SK-N-SH treated with all-trans-retinoic acid at 6 μM for 48 hours (cell line): ENCODE results near the gene TPH2.

Experiments
- ATAC-seq: fragments of 200-7000 bp; cut with Tn5 transposase; 3 replicates; pipeline ENCODE4 v1.9.1; 2020; ENCODE audit warnings: mild to moderate bottlenecking, moderate library complexity
- ARNTL ChIP-seq: fragments of 450-650 bp; formaldehyde crosslinking; IDR thresholded peaks from 2 replicates; pipeline ENCODE4 v1.5.0; 2020; ENCODE audit warnings: low read depth, mild to moderate bottlenecking, moderate library complexity, borderline replicate concordance
- BACH2 ChIP-seq: fragments of 250-450 bp; sonication (Bioruptor Pico); IDR thresholded peaks from 2 replicates; pipeline ENCODE4 v1.9.0; 2021; ENCODE audit warnings: mild to moderate bottlenecking, borderline replicate concordance
- CREB5 ChIP-seq: fragments of 250-450 bp; sonication (Bioruptor Pico); IDR thresholded peaks from 2 replicates; pipeline ENCODE4 v1.5.1; 2020; ENCODE audit warnings: low read depth, mild to moderate bottlenecking, moderate library complexity
- CSDC2 ChIP-seq: fragments of 250-450 bp; sonication (Bioruptor Pico); IDR thresholded peaks from 2 replicates; pipeline ENCODE4 v1.5.0; 2020; ENCODE audit warnings: mild to moderate bottlenecking, moderate library complexity
- ESRRG ChIP-seq: fragments of 250-450 bp; sonication (Bioruptor Pico); IDR thresholded peaks from 2 replicates; pipeline ENCODE4 v1.6.1; 2021; ENCODE audit warnings: mild to moderate bottlenecking
- GLIS3 ChIP-seq: fragments of 250-450 bp; sonication (Bioruptor Pico); IDR thresholded peaks from 2 replicates; pipeline ENCODE4 v1.5.0; 2020; ENCODE audit warnings: mild to moderate bottlenecking, moderate library complexity
- ISL1 ChIP-seq: fragments of 250-450 bp; sonication (Bioruptor Pico); IDR thresholded peaks from 2 replicates; pipeline ENCODE4 v2.1.2; 2022; ENCODE audit warnings: mild to moderate bottlenecking, moderate library complexity
- OSR1 ChIP-seq: fragments of 250-450 bp; sonication (Bioruptor Pico); IDR thresholded peaks from 2 replicates; pipeline ENCODE4 v1.8.0; 2022; ENCODE audit warnings: moderate library complexity, mild to moderate bottlenecking, inconsistent platforms
- PATZ1 ChIP-seq: fragments of 250-450 bp; sonication (Bioruptor Pico); IDR thresholded peaks from 2 replicates; pipeline ENCODE4 v1.8.0; 2020; ENCODE audit warnings: mild to moderate bottlenecking, moderate library complexity, borderline replicate concordance
- PPARA ChIP-seq: fragments of 250-450 bp; sonication (Bioruptor Pico); IDR thresholded peaks from 2 replicates; pipeline ENCODE4 v1.5.0; 2020; ENCODE audit warnings: mild to moderate bottlenecking, borderline replicate concordance
- RARB ChIP-seq: fragments of 250-450 bp; sonication (Bioruptor Pico); IDR thresholded peaks from 2 replicates; pipeline ENCODE4 v1.8.0; 2021; ENCODE audit warnings: mild to moderate bottlenecking, moderate library complexity
- SNAI2 ChIP-seq: fragments of 250-450 bp; sonication (Bioruptor Pico); IDR thresholded peaks from 2 replicates; pipeline ENCODE4 v1.5.0; 2020; ENCODE audit warnings: mild to moderate bottlenecking, moderate library complexity
- TCF4 ChIP-seq: fragments of 250-450 bp; sonication (Bioruptor Pico); IDR thresholded peaks from 2 replicates; pipeline ENCODE4 v1.8.0; 2021; ENCODE audit warnings: mild to moderate bottlenecking, moderate library complexity, borderline replicate concordance
- TOX ChIP-seq: fragments of 250-450 bp; sonication (Bioruptor Pico); IDR thresholded peaks from 2 replicates; pipeline ENCODE4 v1.8.0; 2021; ENCODE audit warnings: mild to moderate bottlenecking, moderate library complexity, borderline replicate concordance
- ZC3H10 ChIP-seq: fragments of 250-450 bp; sonication (Bioruptor Pico); IDR thresholded peaks from 2 replicates; pipeline ENCODE4 v1.5.1; 2021; ENCODE audit warnings: mild to moderate bottlenecking, moderate library complexity
- ZFP3 ChIP-seq: fragments of 250-450 bp; sonication (Bioruptor Pico); IDR thresholded peaks from 2 replicates; pipeline ENCODE4 v1.5.0; 2020; ENCODE audit warnings: mild to moderate bottlenecking, moderate library complexity
- ZFP30 ChIP-seq: fragments of 450-650 bp; formaldehyde crosslinking; IDR thresholded peaks from 2 replicates; pipeline ENCODE4 v1.5.0; 2022; ENCODE audit warnings: mild to moderate bottlenecking, moderate library complexity
- ZNF70 ChIP-seq: fragments of 450-650 bp; formaldehyde crosslinking; IDR thresholded peaks from 2 replicates; pipeline ENCODE4 v1.5.0; 2020; ENCODE audit warnings: mild to moderate bottlenecking, moderate library complexity
- TF ChIP-seq, protein P1 (sequence below): fragments of 250-450 bp; sonication (Bioruptor Pico); IDR thresholded peaks from 2 replicates; pipeline ENCODE4 v1.5.1; 2021; ENCODE audit warnings: mild to moderate bottlenecking, moderate library complexity
- TF ChIP-seq, protein P2 (sequence below): fragments of 250-450 bp; sonication (Bioruptor Pico); IDR thresholded peaks from 2 replicates; pipeline ENCODE4 v1.8.0; 2021; ENCODE audit warnings: low read depth, mild to moderate bottlenecking, moderate library complexity, borderline replicate concordance

The TPH2 gene

DNA sequence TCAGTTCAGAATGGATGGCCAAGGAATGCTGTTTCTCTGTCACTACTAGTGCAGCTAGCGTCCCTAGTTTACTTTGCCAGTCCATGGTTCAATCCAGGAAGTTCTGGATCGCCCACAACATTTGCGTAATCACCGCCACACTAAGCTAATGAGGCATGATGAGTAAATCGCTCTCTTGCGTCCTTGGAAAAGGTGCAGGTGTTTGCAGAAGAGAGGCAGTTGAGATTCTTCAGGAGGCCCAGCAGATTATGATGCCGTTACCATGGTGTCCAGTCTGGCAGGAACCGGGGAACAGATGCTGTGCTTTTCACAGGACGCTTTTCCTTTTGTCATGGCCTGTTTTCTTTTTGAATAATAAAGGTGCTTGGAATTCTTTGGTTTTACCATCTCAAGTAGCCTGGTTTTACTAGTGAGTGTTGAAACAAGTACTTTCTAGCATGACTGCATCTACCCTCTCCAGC, 9.0 kb downstream of the TPH2 start:
- TF ChIP-seq BACH2: no peak
- no peak for TF ChIP-seq SNAI2 (CRISPR knock-in tag)
- no peak for TF ChIP-seq PPARA (CRISPR knock-in tag)
- TF ChIP-seq ZFP3 (CRISPR knock-in tag): no peak
- no peak for TF ChIP-seq ESRRG (CRISPR knock-in tag)
- no peak for TF ChIP-seq TCF4
- no peak for TF ChIP-seq CSDC2 (CRISPR knock-in tag)
- no peak for TF ChIP-seq ZNF70 (CRISPR knock-in tag)
- TF ChIP-seq, all 23 proteins: peak for 0
- ATAC-seq: no peak

DNA sequence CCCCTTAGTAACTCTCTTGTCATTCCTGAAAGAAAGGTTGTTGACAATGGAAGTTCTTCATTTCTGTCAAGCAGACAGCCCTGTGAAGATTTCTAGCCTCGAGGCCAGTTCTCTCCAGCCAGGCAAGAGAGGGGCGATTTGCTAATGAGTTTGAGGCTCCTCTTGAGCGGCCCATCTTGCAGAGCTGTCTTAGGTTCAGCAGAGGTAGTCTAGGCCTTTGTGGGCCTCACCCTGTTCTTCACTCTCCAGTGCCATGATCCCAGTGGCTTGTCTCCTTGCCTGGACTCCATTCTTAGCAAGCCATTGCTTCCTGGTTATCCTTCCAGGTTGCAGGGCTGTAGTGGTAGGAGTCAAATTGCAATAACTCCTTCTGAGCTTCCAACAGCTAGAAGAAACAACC, 9.7 kb downstream of the TPH2 start:
- TF ChIP-seq TOX (CRISPR knock-in tag) (no peak), ARNTL (CRISPR knock-in tag) (no peak), SNAI2 (CRISPR knock-in tag) (no peak), ESRRG (CRISPR knock-in tag) (no peak), ZFP30 (CRISPR knock-in tag) (no peak), RARB (CRISPR knock-in tag) (no peak), ZC3H10 (CRISPR knock-in tag) (no peak), ISL1 (CRISPR knock-in tag) (no peak), ZFP3 (CRISPR knock-in tag) (no peak), GLIS3 (CRISPR knock-in tag) (no peak), ZNF70 (CRISPR knock-in tag) (no peak), BACH2 (no peak), CSDC2 (CRISPR knock-in tag) (no peak), OSR1 (CRISPR knock-in tag) (no peak)
- TF ChIP-seq, protein P1, sequence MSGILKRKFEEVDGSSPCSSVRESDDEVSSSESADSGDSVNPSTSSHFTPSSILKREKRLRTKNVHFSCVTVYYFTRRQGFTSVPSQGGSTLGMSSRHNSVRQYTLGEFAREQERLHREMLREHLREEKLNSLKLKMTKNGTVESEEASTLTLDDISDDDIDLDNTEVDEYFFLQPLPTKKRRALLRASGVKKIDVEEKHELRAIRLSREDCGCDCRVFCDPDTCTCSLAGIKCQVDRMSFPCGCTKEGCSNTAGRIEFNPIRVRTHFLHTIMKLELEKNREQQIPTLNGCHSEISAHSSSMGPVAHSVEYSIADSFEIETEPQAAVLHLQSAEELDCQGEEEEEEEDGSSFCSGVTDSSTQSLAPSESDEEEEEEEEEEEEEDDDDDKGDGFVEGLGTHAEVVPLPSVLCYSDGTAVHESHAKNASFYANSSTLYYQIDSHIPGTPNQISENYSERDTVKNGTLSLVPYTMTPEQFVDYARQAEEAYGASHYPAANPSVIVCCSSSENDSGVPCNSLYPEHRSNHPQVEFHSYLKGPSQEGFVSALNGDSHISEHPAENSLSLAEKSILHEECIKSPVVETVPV (CRISPR knock-in tag): no peak
- TF ChIP-seq, all 23 proteins: peak for 0
- ATAC-seq: no peak

DNA sequence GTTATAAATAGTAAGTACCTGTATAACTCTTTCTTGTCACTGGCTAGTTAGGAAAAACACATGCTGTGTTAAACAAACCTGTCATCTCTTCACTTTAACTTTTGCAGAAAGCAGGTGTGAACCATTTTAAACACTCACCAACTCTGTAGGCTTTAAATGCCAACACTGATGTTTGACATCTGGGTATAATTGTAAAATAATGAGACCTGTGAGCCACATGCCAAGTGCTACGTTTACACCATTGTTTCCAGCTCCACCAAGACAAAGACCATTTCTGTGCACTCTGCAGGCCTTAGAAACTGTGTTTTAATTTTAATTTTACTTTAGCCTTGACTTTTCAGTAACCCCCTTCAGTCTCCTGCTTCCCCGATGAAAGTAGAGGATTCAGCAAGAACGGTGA, 11.0 kb downstream of the TPH2 start:
- TF ChIP-seq SNAI2 (CRISPR knock-in tag) (no peak), ISL1 (CRISPR knock-in tag) (no peak), TCF4 (no peak), GLIS3 (CRISPR knock-in tag) (no peak), OSR1 (CRISPR knock-in tag) (no peak), ARNTL (CRISPR knock-in tag) (no peak), CSDC2 (CRISPR knock-in tag) (no peak), RARB (CRISPR knock-in tag) (no peak), PATZ1 (no peak), ZNF70 (CRISPR knock-in tag) (no peak), CREB5 (CRISPR knock-in tag) (no peak), BACH2 (no peak)
- TF ChIP-seq, protein P1 (CRISPR knock-in tag): no peak
- TF ChIP-seq, protein P2, sequence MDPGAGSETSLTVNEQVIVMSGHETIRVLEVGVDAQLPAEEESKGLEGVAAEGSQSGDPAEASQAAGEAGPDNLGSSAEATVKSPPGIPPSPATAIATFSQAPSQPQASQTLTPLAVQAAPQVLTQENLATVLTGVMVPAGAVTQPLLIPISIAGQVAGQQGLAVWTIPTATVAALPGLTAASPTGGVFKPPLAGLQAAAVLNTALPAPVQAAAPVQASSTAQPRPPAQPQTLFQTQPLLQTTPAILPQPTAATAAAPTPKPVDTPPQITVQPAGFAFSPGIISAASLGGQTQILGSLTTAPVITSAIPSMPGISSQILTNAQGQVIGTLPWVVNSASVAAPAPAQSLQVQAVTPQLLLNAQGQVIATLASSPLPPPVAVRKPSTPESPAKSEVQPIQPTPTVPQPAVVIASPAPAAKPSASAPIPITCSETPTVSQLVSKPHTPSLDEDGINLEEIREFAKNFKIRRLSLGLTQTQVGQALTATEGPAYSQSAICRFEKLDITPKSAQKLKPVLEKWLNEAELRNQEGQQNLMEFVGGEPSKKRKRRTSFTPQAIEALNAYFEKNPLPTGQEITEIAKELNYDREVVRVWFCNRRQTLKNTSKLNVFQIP (CRISPR knock-in tag): no peak
- no peak for ATAC-seq

GRCh38 chr12:71950404-71950803, 11.8 kb downstream of the TPH2 start:
- no peak for ATAC-seq
- no peak for TF ChIP-seq ZFP3 (CRISPR knock-in tag)
- no peak for TF ChIP-seq BACH2
- TF ChIP-seq ZC3H10 (CRISPR knock-in tag): no peak
- TF ChIP-seq CREB5 (CRISPR knock-in tag): no peak
- TF ChIP-seq TCF4: no peak
- TF ChIP-seq ESRRG (CRISPR knock-in tag): no peak
- no peak for TF ChIP-seq TOX (CRISPR knock-in tag)
- TF ChIP-seq ZNF70 (CRISPR knock-in tag): no peak
- no peak for TF ChIP-seq RARB (CRISPR knock-in tag)
- TF ChIP-seq OSR1 (CRISPR knock-in tag): no peak
